ENCODE results near the gene DBI. TPM values are rescaled to one million over a fixed set of nuclear protein-coding genes. Genes with fewer than 3 reads are reported as not detected.

The DBI gene
- total RNA-seq, result 10 to 100 TPM; 39.3 to 43.0 TPM
- 30.8 to 78.5 reads per million in 2 donors for total RNA-seq

GRCh38 chr2:119366649-119367471, at the start of gene DBI, which contains the start of gene C2orf76:
TSS of gene DBI (plus strand) at chr2:119366977. CDS start at chr2:119367052, 75 bp downstream.
TSS of gene C2orf76 (minus strand) at chr2:119366834. CDS start at chr2:119339959, 26,875 bp downstream.
- H3K4me3 Mint-ChIP-seq, result peak within 1 kb of the TSS; percentile 98
- DNase-seq (peak; percentile 82 to 86 (median 84)), ATAC-seq (peak; percentile 95)
- H3K9me3 ChIP-seq (ENCODE audit: control insufficient read depth, low read length, poor library complexity, severe bottlenecking), result no peaks in the 10 kb centered on the region
- peak within 1 kb of the TSS; percentile 98 for H3K27ac Mint-ChIP-seq
- H3K27me3 Mint-ChIP-seq, result no peaks in the 10 kb centered on the region
- H3K4me1 Mint-ChIP-seq, result peaks cover 45% of the 10 kb centered on the region
- peaks cover 4% of the 10 kb centered on the region for H3K36me3 Mint-ChIP-seq (ENCODE audit: low read depth)

GRCh38 chr2:119317554-119317953, 49.2 kb upstream of the DBI start:
- Mint-ChIP-seq H3K27ac (no peak overlapping the region), H3K4me1 (no peaks in the 10 kb centered on the region), H3K4me3 (no peak overlapping the region), H3K36me3 (ENCODE audit: low read depth) (no peaks in the 10 kb centered on the region), H3K27me3 (no peaks in the 10 kb centered on the region)
- no peaks in the 10 kb centered on the region for H3K9me3 ChIP-seq (ENCODE audit: control insufficient read depth, low read length, poor library complexity, severe bottlenecking)
- DNase-seq, result no peak
- no peak for ATAC-seq

GRCh38 chr2:119319593-119319992, 47.2 kb upstream of the DBI start:
- ATAC-seq (no peak), DNase-seq (no peak)
- Mint-ChIP-seq H3K27me3 (no peaks in the 10 kb centered on the region), H3K4me1 (no peaks in the 10 kb centered on the region), H3K27ac (no peak overlapping the region), H3K36me3 (ENCODE audit: low read depth) (no peaks in the 10 kb centered on the region), H3K4me3 (no peak overlapping the region)
- H3K9me3 ChIP-seq (ENCODE audit: control insufficient read depth, low read length, poor library complexity, severe bottlenecking), result no peaks in the 10 kb centered on the region

- Mint-ChIP-seq H3K36me3 (ENCODE audit: low read depth) (no peaks in the 10 kb centered on the region), H3K4me3 (no peak overlapping the region), H3K4me1 (no peaks in the 10 kb centered on the region), H3K27me3 (no peaks in the 10 kb centered on the region), H3K27ac (no peak overlapping the region)
- ATAC-seq, result no peak
- no peaks in the 10 kb centered on the region for H3K9me3 ChIP-seq (ENCODE audit: control insufficient read depth, low read length, poor library complexity, severe bottlenecking)
- no peak for DNase-seq
These were observed 43.3 kb upstream of the DBI start for GRCh38 chr2:119323459-119323858.

- ATAC-seq, result no peak
These were observed 42.0 kb upstream of the DBI start for GRCh38 chr2:119324685-119325270.

GRCh38 chr2:119326938-119327337, 39.8 kb upstream of the DBI start:
- DNase-seq (no peak), ATAC-seq (no peak)
- H3K4me3 Mint-ChIP-seq, result no peak overlapping the region
- H3K4me1 Mint-ChIP-seq, result no peaks in the 10 kb centered on the region
- H3K27ac Mint-ChIP-seq, result no peak overlapping the region
- peaks cover 8% of the 10 kb centered on the region for H3K36me3 Mint-ChIP-seq (ENCODE audit: low read depth)
- no peaks in the 10 kb centered on the region for H3K9me3 ChIP-seq (ENCODE audit: control insufficient read depth, low read length, poor library complexity, severe bottlenecking)
- H3K27me3 Mint-ChIP-seq, result no peaks in the 10 kb centered on the region

More at GRCh38 chr2:119324685-119325270, 42.0 kb upstream of the DBI start:
- Mint-ChIP-seq H3K36me3 (ENCODE audit: low read depth) (no peaks in the 10 kb centered on the region), H3K27ac (no peak overlapping the region), H3K4me3 (no peak overlapping the region), H3K27me3 (no peaks in the 10 kb centered on the region), H3K4me1 (no peaks in the 10 kb centered on the region)
- DNase-seq, result no peak
- H3K9me3 ChIP-seq (ENCODE audit: control insufficient read depth, low read length, poor library complexity, severe bottlenecking), result no peaks in the 10 kb centered on the region

DNA sequence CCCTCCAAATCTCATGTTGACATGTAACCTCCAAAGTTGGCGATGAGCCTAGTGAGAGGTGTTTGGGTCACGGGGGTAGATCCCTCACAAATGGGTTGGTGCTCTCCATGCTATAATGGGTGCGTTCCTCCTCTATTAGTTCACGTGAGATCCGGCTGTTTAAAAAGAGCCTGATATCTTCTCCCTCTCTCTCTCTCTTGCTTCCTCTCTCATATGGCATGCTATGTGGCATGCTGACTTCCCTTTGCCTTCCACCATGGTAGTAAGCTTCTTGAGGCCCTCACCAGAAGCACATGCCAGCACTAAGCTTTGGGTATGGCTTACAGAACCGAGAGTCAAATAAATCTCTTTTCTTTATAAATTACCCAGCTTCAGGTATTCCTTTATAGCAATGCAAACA, 39.3 kb upstream of the DBI start:
- no peak for DNase-seq
- H3K4me1 Mint-ChIP-seq, result no peaks in the 10 kb centered on the region
- no peaks in the 10 kb centered on the region for H3K27me3 Mint-ChIP-seq
- H3K27ac Mint-ChIP-seq, result no peak overlapping the region
- ATAC-seq, result no peak
- no peaks in the 10 kb centered on the region for H3K9me3 ChIP-seq (ENCODE audit: control insufficient read depth, low read length, poor library complexity, severe bottlenecking)
- peaks cover 8% of the 10 kb centered on the region for H3K36me3 Mint-ChIP-seq (ENCODE audit: low read depth)
- H3K4me3 Mint-ChIP-seq, result no peak overlapping the region

DNA sequence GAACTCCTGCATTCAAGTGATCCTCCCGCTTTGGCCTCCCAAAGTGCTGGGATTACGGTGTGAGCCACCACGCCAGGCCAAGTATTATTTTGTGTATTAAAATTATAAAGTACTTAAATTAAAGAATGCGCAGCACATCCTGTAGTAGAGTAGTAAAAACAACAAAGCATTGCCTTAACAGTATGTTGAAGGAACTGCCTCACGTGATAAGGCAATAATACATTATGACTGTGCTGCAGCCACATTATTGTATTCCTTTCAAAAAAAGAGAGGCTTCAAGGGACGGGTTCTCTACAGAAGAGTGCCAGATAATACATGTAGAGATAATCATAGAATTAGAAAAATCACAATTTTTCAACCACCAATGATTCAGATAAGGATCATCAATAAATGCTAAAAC, 33.8 kb upstream of the DBI start:
- no peak for DNase-seq
- H3K36me3 Mint-ChIP-seq (ENCODE audit: low read depth), result peaks cover 16% of the 10 kb centered on the region
- no peaks in the 10 kb centered on the region for H3K27me3 Mint-ChIP-seq
- ATAC-seq, result no peak
- no peaks in the 10 kb centered on the region for H3K9me3 ChIP-seq (ENCODE audit: control insufficient read depth, low read length, poor library complexity, severe bottlenecking)
- H3K27ac Mint-ChIP-seq, result no peak overlapping the region
- no peak overlapping the region for H3K4me3 Mint-ChIP-seq
- no peaks in the 10 kb centered on the region for H3K4me1 Mint-ChIP-seq

DNA sequence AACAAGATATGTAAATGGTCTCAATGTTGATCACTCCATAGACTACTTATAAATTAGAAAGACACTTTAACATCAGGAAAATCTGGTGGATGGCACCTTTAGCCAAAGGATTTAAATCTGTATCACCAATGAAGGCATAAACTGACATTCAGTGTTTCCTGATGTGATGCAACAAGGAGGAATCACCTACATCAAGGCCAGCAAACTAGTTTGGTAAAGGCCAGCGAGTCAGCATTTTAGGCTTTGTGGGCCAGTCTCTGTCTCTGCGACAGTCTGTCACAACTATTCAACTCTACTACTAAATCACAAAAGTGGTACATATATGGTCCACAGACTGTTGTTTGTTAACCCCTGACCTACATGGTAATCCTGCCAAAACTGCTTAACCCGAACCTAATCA, 33.4 kb upstream of the DBI start:
- ATAC-seq, result no peak
- Mint-ChIP-seq H3K4me3 (no peak overlapping the region), H3K27ac (no peak overlapping the region), H3K36me3 (ENCODE audit: low read depth) (peaks cover 19% of the 10 kb centered on the region), H3K4me1 (peaks cover 2% of the 10 kb centered on the region), H3K27me3 (no peaks in the 10 kb centered on the region)
- DNase-seq, result no peak
- H3K9me3 ChIP-seq (ENCODE audit: control insufficient read depth, low read length, poor library complexity, severe bottlenecking), result no peaks in the 10 kb centered on the region

- DNase-seq (no peak), ATAC-seq (no peak)
- H3K9me3 ChIP-seq (ENCODE audit: control insufficient read depth, low read length, poor library complexity, severe bottlenecking), result no peaks in the 10 kb centered on the region
- H3K27me3 Mint-ChIP-seq, result no peaks in the 10 kb centered on the region
- peaks cover 7% of the 10 kb centered on the region for H3K4me1 Mint-ChIP-seq
- H3K27ac Mint-ChIP-seq, result no peak overlapping the region
- H3K4me3 Mint-ChIP-seq, result no peak overlapping the region
- peaks cover 19% of the 10 kb centered on the region for H3K36me3 Mint-ChIP-seq (ENCODE audit: low read depth)
These were observed 32.9 kb upstream of the DBI start for GRCh38 chr2:119333833-119334232.

DNA sequence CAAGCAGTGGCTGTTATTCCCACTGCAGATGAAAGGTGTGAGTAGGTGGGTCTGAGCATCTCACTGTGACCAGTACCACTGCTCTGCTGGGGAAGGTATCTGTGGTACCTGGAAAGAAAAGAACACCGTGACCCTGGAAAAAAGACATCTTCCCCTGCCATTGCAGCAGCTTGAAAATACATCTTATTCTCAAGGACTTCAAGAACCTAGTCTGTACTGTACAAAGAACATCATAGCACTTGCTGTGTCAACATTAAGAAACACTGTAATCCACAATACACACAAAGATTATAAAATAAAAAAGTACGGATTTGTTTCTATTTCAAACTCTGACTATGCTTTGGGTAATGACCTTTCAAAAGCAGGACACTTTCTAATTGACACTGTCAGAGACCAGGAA, 29.0 kb upstream of the DBI start:
- H3K4me3 Mint-ChIP-seq, result no peak overlapping the region
- H3K9me3 ChIP-seq (ENCODE audit: control insufficient read depth, low read length, poor library complexity, severe bottlenecking), result no peaks in the 10 kb centered on the region
- DNase-seq, result no peak
- no peaks in the 10 kb centered on the region for H3K27me3 Mint-ChIP-seq
- no peak for ATAC-seq
- no peak overlapping the region for H3K27ac Mint-ChIP-seq
- H3K36me3 Mint-ChIP-seq (ENCODE audit: low read depth), result peaks cover 12% of the 10 kb centered on the region
- peaks cover 14% of the 10 kb centered on the region for H3K4me1 Mint-ChIP-seq

- Mint-ChIP-seq H3K27me3 (no peaks in the 10 kb centered on the region), H3K4me3 (no peak overlapping the region)
These were observed 28.5 kb upstream of the DBI start for GRCh38 chr2:119338272-119338671.

DNA sequence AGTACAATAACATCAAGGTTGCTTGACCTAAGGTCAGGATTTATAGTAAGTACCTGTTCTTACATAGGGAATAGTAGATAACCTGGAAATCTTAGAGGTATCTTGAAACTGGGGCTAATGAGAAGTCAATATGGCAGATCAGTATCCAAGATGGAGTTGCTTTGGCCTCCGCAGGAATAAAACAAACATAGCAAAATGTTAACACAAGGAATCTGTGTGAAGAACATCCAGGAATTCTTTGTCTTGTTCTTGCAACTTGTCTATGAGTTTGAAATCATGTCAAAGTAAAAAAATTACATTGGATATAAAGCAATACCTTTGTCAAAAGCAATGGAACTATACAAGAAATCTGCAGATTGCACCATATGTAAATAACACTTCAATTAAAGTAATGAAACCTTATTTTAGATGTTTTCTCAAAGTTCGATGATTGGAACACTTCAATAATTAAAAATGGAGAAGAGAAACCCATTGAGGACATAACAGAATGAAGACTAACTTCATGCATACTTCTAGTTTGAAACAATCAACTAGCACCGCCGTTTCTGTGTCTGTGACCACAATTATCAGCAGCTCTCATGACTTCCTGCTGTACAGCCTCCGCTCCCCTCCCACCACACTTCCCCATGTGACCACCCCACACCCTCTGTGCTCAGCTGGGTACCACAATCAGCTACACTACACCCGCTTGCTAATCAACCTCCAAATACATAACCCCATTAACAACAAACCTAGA, 27.8 kb upstream of the DBI start:
- H3K27ac Mint-ChIP-seq, result peak overlapping the region; percentile 47
- no peaks in the 10 kb centered on the region for H3K27me3 Mint-ChIP-seq
- no peak overlapping the region for H3K4me3 Mint-ChIP-seq
- no peaks in the 10 kb centered on the region for H3K9me3 ChIP-seq (ENCODE audit: control insufficient read depth, low read length, poor library complexity, severe bottlenecking)
- ATAC-seq (peak; percentile 96), DNase-seq (peak in 1 of 3 donors; percentile 8)
- H3K4me1 Mint-ChIP-seq, result peaks cover 14% of the 10 kb centered on the region
- H3K36me3 Mint-ChIP-seq (ENCODE audit: low read depth), result peaks cover 12% of the 10 kb centered on the region

More at GRCh38 chr2:119338272-119338671, 28.5 kb upstream of the DBI start:
- ATAC-seq (no peak), DNase-seq (no peak)
- Mint-ChIP-seq H3K27ac (no peak overlapping the region), H3K36me3 (ENCODE audit: low read depth) (peaks cover 12% of the 10 kb centered on the region), H3K4me1 (peaks cover 14% of the 10 kb centered on the region)
- no peaks in the 10 kb centered on the region for H3K9me3 ChIP-seq (ENCODE audit: control insufficient read depth, low read length, poor library complexity, severe bottlenecking)

Data from T-helper 17 cell (primary cell).